Gastrocnemius medialis (tissue), 4 donors: ENCODE results near the gene PDXK.

ENCODE experiments used
- CTCF ChIP-seq, 5 experiments: fragments of 450-650 bp in 3 of 5; fragments of 200-600 bp in 2 of 5; sonication (generic) in 2 of 5; IDR thresholded peaks in 4 of 5; conservative IDR thresholded peaks in 1 of 5; 1 replicate in 4 of 5; 2 replicates in 1 of 5; pipeline ENCODE4 v1.5.1; 2016 to 2019; ENCODE audit warnings: antibody characterized with exemption in 5 of 5, mild to moderate bottlenecking in 3 of 5, moderate library complexity in 3 of 5
- POLR2A ChIP-seq, 2 donors: fragments of 450-650 bp; IDR thresholded peaks; one replicate each; pipeline ENCODE4 v1.6.1; 2017; ENCODE audit warnings: antibody characterized with exemption in 2 of 2, mild to moderate bottlenecking in 2 of 2, moderate library complexity in 2 of 2

- no peak for TF ChIP-seq CTCF (IDR thresholded peaks at IDR 0.05 in 4 of 5, conservative IDR thresholded peaks at IDR 0.05 in 1 of 5)
- TF ChIP-seq POLR2A (IDR thresholded peaks at IDR 0.05) = no peak
Observed at GRCh38 chr21:43736224-43736883, 17.4 kb downstream of the PDXK start.
